NCI-H2227 treated with DMSO at 0.1 percent for 48 hours (cell line): ENCODE measurements around the gene SLC6A2.
"Not testable (repeated sequence)": the region's sequence is repeated elsewhere in the genome, so short reads cannot be mapped to it uniquely, and the experiment has no call there.

ENCODE experiments used
- DNase-seq: peaks from one replicate; lab custom pipeline; 2025; lab: John Stamatoyannopoulos, UW

Gene SLC6A2

GRCh38 chr16:55655897-55656681 is at the start of gene SLC6A2:
Gene SLC6A2 (plus strand): TSS chr16:55655988. CDS start chr16:55656695, 707 bp downstream.
- no peak for DNase-seq

- no peak for DNase-seq
Measured at GRCh38 chr16:55613613-55614335, 42.0 kb upstream of the SLC6A2 start.

- DNase-seq: no peak
Measured at GRCh38 chr16:55615071-55615470, 40.7 kb upstream of the SLC6A2 start.

GRCh38 chr16:55615670-55616069 is 40.1 kb upstream of the SLC6A2 start:
- not testable (repeated sequence) for DNase-seq

- DNase-seq: no peak
Measured at GRCh38 chr16:55621771-55622170, 34.0 kb upstream of the SLC6A2 start.

GRCh38 chr16:55622272-55622671 is 33.5 kb upstream of the SLC6A2 start:
- no peak for DNase-seq

GRCh38 chr16:55622930-55623561 is 32.7 kb upstream of the SLC6A2 start:
- no peak for DNase-seq

GRCh38 chr16:55623640-55624039 is 32.1 kb upstream of the SLC6A2 start:
- no peak for DNase-seq

GRCh38 chr16:55624696-55625095 is 31.1 kb upstream of the SLC6A2 start:
- no peak for DNase-seq

- DNase-seq: no peak
Measured at GRCh38 chr16:55625843-55626242, 29.9 kb upstream of the SLC6A2 start.

- no peak for DNase-seq
Measured at GRCh38 chr16:55628306-55628968, 27.4 kb upstream of the SLC6A2 start.

- DNase-seq: no peak
Measured at GRCh38 chr16:55630774-55631173, 25.0 kb upstream of the SLC6A2 start.

- no peak for DNase-seq
Measured at GRCh38 chr16:55632259-55632658, 23.5 kb upstream of the SLC6A2 start.

GRCh38 chr16:55634193-55634592 is 21.6 kb upstream of the SLC6A2 start:
- no peak for DNase-seq

- DNase-seq: no peak
Measured at GRCh38 chr16:55638256-55638655, 17.5 kb upstream of the SLC6A2 start.

- no peak for DNase-seq
Measured at GRCh38 chr16:55640701-55641327, 15.0 kb upstream of the SLC6A2 start.

- no peak for DNase-seq
Measured at GRCh38 chr16:55641430-55642056, 14.2 kb upstream of the SLC6A2 start.

- DNase-seq: no peak
Measured at GRCh38 chr16:55642611-55643010, 13.2 kb upstream of the SLC6A2 start.

GRCh38 chr16:55643161-55643970 is 12.4 kb upstream of the SLC6A2 start:
- DNase-seq: no peak

GRCh38 chr16:55645986-55646385 is 9.8 kb upstream of the SLC6A2 start:
- DNase-seq: no peak

- DNase-seq: no peak
Measured at GRCh38 chr16:55647343-55647742, 8.4 kb upstream of the SLC6A2 start.
